Subcutaneous abdominal adipose tissue (tissue), 5 donors: ENCODE measurements around the gene FRAS1.

Experiments
- H3K27ac ChIP-seq: one replicate; pipeline ENCODE4 v1.7.0; 2013; ENCODE audit warnings: low read depth, mild to moderate bottlenecking, inconsistent platforms, low read length, moderate library complexity
- H3K27me3 ChIP-seq, 5 donors: one replicate each; pipeline ENCODE4 v1.7.0; 2013; ENCODE audit warnings: low read length in 5 of 5, inconsistent platforms in 1 of 5; ENCODE audit not compliant: control insufficient read depth in 5 of 5, insufficient read depth in 4 of 5
- H3K36me3 ChIP-seq, 5 donors: one replicate each; pipeline ENCODE4 v1.7.0; 2013; ENCODE audit warnings: low read length in 5 of 5; ENCODE audit not compliant: control insufficient read depth in 5 of 5, insufficient read depth in 5 of 5
- H3K4me1 ChIP-seq, 5 donors: one replicate each; pipeline ENCODE4 v1.7.0; 2013; ENCODE audit warnings: low read length in 5 of 5, mild to moderate bottlenecking in 3 of 5, moderate library complexity in 1 of 5; ENCODE audit not compliant: control insufficient read depth in 5 of 5, insufficient read depth in 5 of 5
- H3K4me3 ChIP-seq, 5 donors: one replicate each; pipeline ENCODE4 v1.7.0; 2013; ENCODE audit warnings: low read length in 5 of 5, low read depth in 1 of 5
- H3K9ac ChIP-seq, 5 donors: one replicate each; pipeline ENCODE4 v1.7.0; 2013; ENCODE audit warnings: low read length in 5 of 5, mild to moderate bottlenecking in 4 of 5, moderate library complexity in 3 of 5
- H3K9me3 ChIP-seq, 5 donors: one replicate each; pipeline ENCODE4 v1.7.0; 2013; ENCODE audit warnings: low read length in 5 of 5; ENCODE audit not compliant: control insufficient read depth in 5 of 5
- donor health status: healthy.
- donor health status: healthy.
- donor health status: healthy.
- donor health status: healthy.
- donor health status: healthy.

Gene FRAS1

DNA sequence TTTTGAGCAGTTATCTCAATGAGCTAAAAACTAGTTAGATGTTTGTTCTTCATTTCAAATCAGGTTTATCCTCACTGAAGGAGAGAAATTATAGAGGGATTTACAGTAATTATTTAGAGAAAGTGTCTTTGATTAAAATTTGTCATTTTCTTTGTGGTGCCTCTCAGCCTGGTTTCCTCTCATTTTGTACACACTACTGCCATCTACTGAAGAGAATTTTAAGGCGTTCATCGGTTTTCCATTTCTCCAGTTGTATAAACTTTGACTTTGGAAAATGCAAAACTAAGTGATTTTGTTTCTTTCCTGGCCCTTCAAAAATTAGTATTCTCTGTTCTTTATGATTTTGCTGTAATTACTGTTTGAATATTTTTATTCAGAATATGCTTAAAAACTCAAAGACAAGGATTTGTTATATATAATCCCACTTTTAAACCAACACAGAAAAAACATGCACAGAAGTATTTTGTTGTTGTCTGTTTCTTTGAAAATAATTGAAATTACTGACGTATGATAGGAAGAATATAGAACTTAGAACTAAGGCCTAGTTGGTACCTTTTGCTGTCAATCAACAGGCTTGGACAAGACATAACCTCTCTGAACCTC lies 460.0 kb downstream of the FRAS1 start:
- peaks cover 0 to 7% (median 0%) of the 10 kb centered on the region in 5 donors for H3K4me1 ChIP-seq

GRCh38 chr4:78518561-78518960 lies 461.4 kb downstream of the FRAS1 start:
- H3K36me3 ChIP-seq: no peaks in the 10 kb centered on the region
- peaks cover 0 to 7% (median 0%) of the 10 kb centered on the region in 5 donors for H3K4me1 ChIP-seq
- no peak overlapping the region for H3K9ac ChIP-seq
- H3K27me3 ChIP-seq: peaks cover 0 to 2% (median 0%) of the 10 kb centered on the region in 5 donors
- H3K4me3 ChIP-seq: no peak overlapping the region
- no peak overlapping the region for H3K27ac ChIP-seq
- no peaks in the 10 kb centered on the region for H3K9me3 ChIP-seq

More for the DNA sequence above, 460.0 kb downstream of the FRAS1 start:
- no peaks in the 10 kb centered on the region for H3K9me3 ChIP-seq
- H3K27me3 ChIP-seq: peaks cover 0 to 2% (median 0%) of the 10 kb centered on the region in 5 donors
- H3K9ac ChIP-seq: no peak overlapping the region
- H3K4me3 ChIP-seq: no peak overlapping the region
- H3K27ac ChIP-seq: no peak overlapping the region
- H3K36me3 ChIP-seq: no peaks in the 10 kb centered on the region

DNA sequence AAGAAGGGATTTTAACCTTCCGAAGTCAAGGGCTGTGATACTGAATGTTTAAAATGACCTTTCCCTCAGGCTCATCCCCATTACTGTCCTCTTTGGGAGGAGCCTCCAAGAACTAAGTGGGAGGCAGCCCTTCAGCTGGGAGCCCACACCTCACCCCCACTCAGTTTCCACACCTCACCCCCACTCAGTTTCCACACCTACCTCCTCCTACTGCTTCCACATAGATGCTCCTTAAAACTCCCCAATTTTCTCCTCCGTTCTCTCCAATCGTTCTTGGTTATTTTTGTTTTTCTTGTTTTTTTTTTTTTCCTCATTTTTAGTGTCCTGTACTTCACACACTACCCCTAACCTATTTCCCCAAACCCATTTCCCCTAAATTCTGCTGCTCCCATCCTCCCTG lies 462.8 kb downstream of the FRAS1 start:
- Histone ChIP-seq H3K4me3 (no peak overlapping the region), H3K27me3 (peaks cover 0 to 2% (median 0%) of the 10 kb centered on the region in 5 donors)

DNA sequence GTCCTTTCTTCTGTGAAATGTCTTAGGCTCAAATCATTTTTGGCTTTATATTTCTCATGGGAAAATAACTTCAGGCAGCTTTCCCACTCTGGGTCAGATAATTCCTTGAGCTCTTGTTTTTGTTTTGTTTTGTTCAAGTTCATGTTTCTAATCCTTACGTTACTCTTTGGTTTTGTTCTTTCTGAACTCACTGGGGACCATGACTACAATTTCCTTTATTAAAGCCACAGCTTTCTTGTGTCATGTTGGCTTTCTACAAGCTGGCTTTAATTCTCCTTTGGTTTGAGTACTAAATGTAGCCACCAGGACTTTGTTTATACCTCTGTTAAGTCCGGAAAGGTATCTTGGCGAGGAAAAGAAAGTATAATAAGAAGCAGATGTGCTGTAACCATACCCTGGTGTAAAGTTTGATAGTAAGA lies 463.7 kb downstream of the FRAS1 start:
- no peaks in the 10 kb centered on the region for H3K36me3 ChIP-seq
- no peaks in the 10 kb centered on the region for H3K9me3 ChIP-seq
- peak overlapping the region; percentile 13 for H3K27ac ChIP-seq
- no peaks in the 10 kb centered on the region for H3K27me3 ChIP-seq
- H3K9ac ChIP-seq: peak overlapping the region in 1 of 5 donors; percentile 21
- H3K4me3 ChIP-seq: no peak overlapping the region
- peaks cover 0 to 7% (median 0%) of the 10 kb centered on the region in 5 donors for H3K4me1 ChIP-seq

More for the DNA sequence above, 462.8 kb downstream of the FRAS1 start:
- H3K36me3 ChIP-seq: no peaks in the 10 kb centered on the region
- H3K4me1 ChIP-seq: peaks cover 0 to 7% (median 0%) of the 10 kb centered on the region in 5 donors
- H3K27ac ChIP-seq: no peak overlapping the region
- no peaks in the 10 kb centered on the region for H3K9me3 ChIP-seq
- H3K9ac ChIP-seq: no peak overlapping the region

DNA sequence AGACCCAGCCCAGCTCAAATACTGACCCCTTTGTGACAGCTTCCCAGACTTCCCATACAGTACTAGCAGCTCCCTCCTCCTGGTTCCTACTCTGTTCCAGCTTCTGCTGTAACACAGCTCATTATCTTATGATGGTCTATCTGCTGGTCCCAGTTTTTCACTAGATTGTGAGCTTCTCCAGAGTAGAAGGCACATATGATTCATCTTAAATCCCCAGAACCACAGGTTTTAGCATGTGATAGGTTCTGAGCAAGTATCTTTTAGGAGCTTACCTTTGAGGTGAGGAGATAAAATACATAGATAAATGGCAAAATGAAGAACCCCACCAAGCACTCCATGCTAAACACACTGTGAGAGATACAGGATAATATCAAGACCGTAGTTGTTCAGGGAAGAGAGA lies 466.9 kb downstream of the FRAS1 start:
- no peaks in the 10 kb centered on the region for H3K9me3 ChIP-seq
- H3K4me1 ChIP-seq: peaks cover 0 to 7% (median 0%) of the 10 kb centered on the region in 5 donors
- no peak overlapping the region for H3K4me3 ChIP-seq
- H3K36me3 ChIP-seq: no peaks in the 10 kb centered on the region
- no peaks in the 10 kb centered on the region for H3K27me3 ChIP-seq
- no peak overlapping the region for H3K27ac ChIP-seq
- H3K9ac ChIP-seq: no peak overlapping the region

GRCh38 chr4:78525559-78525958 lies 468.4 kb downstream of the FRAS1 start:
- Histone ChIP-seq H3K9ac (no peak overlapping the region), H3K36me3 (no peaks in the 10 kb centered on the region), H3K4me3 (no peak overlapping the region), H3K27ac (no peak overlapping the region), H3K27me3 (no peaks in the 10 kb centered on the region), H3K4me1 (peaks cover 0 to 6% (median 0%) of the 10 kb centered on the region in 5 donors), H3K9me3 (no peaks in the 10 kb centered on the region)

GRCh38 chr4:78527103-78527502 lies 470.0 kb downstream of the FRAS1 start:
- H3K27ac ChIP-seq: no peak overlapping the region
- H3K4me3 ChIP-seq: no peak overlapping the region
- H3K27me3 ChIP-seq: no peaks in the 10 kb centered on the region
- H3K4me1 ChIP-seq: no peaks in the 10 kb centered on the region
- H3K9me3 ChIP-seq: no peaks in the 10 kb centered on the region
- H3K9ac ChIP-seq: no peak overlapping the region
- no peaks in the 10 kb centered on the region for H3K36me3 ChIP-seq

GRCh38 chr4:78527555-78527954 lies 470.4 kb downstream of the FRAS1 start:
- Histone ChIP-seq H3K27ac (no peak overlapping the region), H3K36me3 (no peaks in the 10 kb centered on the region), H3K9me3 (no peaks in the 10 kb centered on the region), H3K9ac (no peak overlapping the region), H3K27me3 (no peaks in the 10 kb centered on the region), H3K4me3 (no peak overlapping the region), H3K4me1 (no peaks in the 10 kb centered on the region)

DNA sequence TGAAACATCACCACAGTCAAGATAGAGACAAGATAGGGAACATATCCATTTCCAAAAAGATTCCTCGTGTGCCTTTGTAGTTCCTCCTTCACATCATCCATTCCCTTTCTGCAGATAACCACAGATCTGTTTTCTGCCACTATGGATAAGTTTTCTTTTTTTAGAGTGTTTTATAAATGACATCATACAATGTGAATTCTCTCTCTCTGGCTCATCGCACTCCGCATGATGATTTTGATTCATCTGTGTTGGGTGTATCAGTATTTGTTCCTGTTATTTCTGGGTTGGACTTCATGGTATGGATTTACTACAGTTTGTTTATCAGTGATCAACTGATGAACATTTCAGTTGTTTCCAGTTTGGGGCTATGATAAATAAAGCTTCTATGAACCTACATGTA lies 471.2 kb downstream of the FRAS1 start:
- Histone ChIP-seq H3K9ac (no peak overlapping the region), H3K27me3 (no peaks in the 10 kb centered on the region), H3K36me3 (no peaks in the 10 kb centered on the region), H3K27ac (no peak overlapping the region), H3K9me3 (no peaks in the 10 kb centered on the region), H3K4me1 (no peaks in the 10 kb centered on the region), H3K4me3 (no peak overlapping the region)

DNA sequence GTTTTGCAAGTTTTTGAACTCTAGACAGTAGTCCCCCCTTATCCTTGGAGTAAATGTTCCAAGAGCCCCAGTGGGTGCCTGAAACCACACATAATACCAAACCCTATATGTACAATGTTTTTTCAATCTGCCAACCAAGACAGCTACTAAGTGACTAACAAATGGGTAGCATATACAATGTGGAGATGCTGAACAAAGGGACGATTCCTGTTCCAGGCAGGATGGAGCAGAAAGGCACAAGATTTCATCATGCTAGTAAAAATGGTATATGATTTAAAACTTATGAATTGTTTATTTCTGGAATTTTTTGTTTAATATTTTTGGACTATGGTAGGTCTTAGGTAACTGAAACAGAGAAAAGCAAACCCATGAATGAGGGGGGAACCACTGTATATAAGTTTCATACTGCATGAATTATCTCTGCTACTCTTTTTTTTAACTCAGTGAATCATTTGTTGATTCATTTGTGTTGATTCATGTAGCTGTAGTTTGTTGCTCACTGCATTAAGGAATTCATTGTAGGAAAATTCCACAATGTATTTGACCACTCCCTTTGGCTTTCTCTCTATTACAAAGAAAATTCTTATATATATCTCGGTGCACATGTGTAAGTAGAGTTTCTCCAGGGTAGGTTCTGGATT lies 472.6 kb downstream of the FRAS1 start:
- Histone ChIP-seq H3K27ac (no peak overlapping the region), H3K4me1 (no peaks in the 10 kb centered on the region), H3K9me3 (no peaks in the 10 kb centered on the region), H3K9ac (no peak overlapping the region), H3K36me3 (no peaks in the 10 kb centered on the region), H3K4me3 (no peak overlapping the region), H3K27me3 (no peaks in the 10 kb centered on the region)
